SU-DHL-6 (cell line): Measurements from ENCODE around the gene MYBBP1A.

Experiments
- H2AFZ ChIP-seq: fragments of 200-600 bp; sonication (generic); 2 replicates; pipeline ENCODE4 v1.6.1; 2014; ENCODE audit warnings: low read depth, mild to moderate bottlenecking, moderate library complexity, mixed read lengths, antibody characterized with exemption, low read length; ENCODE audit not compliant: severe bottlenecking
- H3F3A ChIP-seq: fragments of 200-600 bp; shearing (Covaris generic); 2 replicates; pipeline ENCODE4 v1.6.0; 2016; ENCODE audit warnings: antibody characterized with exemption, mild to moderate bottlenecking; ENCODE audit not compliant: insufficient read depth
- H3K27ac ChIP-seq: fragments of 200-600 bp; sonication (generic); 2 replicates; pipeline ENCODE4 v1.5.1; 2016; ENCODE audit warnings: low read depth, mild to moderate bottlenecking, low read length, moderate library complexity, mixed read lengths
- H3K27me3 ChIP-seq: fragments of 200-600 bp; sonication (generic), shearing (Covaris generic); 2 replicates; pipeline ENCODE4 v1.6.0; 2014; ENCODE audit warnings: mild to moderate bottlenecking, low read length
- H3K36me3 ChIP-seq: fragments of 200-600 bp; sonication (generic); 2 replicates; pipeline ENCODE4 v1.6.1; 2014; ENCODE audit warnings: mild to moderate bottlenecking, low read length, mixed read lengths
- H3K4me2 ChIP-seq: fragments of 300-600, 200-600 bp; shearing (Covaris generic), sonication (generic); 2 replicates; pipeline ENCODE4 v1.6.0; 2014; ENCODE audit warnings: low read length, low read depth, mild to moderate bottlenecking; ENCODE audit not compliant: poor library complexity, severe bottlenecking
- H3K4me3 ChIP-seq: fragments of 200-600 bp; sonication (generic); 2 replicates; pipeline ENCODE4 v1.5.1; 2014; ENCODE audit warnings: antibody characterized with exemption, low read length, mild to moderate bottlenecking, mixed read lengths; ENCODE audit not compliant: insufficient read depth, poor library complexity, severe bottlenecking
- H3K79me2 ChIP-seq: fragments of 200-600 bp; sonication (generic); 2 replicates; pipeline ENCODE4 v1.6.1; 2014; ENCODE audit warnings: mild to moderate bottlenecking, low read length, moderate library complexity; ENCODE audit not compliant: insufficient read depth
- H3K9ac ChIP-seq: fragments of 200-600 bp; sonication (generic); 2 replicates; pipeline ENCODE4 v1.7.0; 2014; ENCODE audit warnings: mild to moderate bottlenecking, low read length
- H3K9me2 ChIP-seq: fragments of 200-600 bp; sonication (generic); replicated peaks from 2 replicates; pipeline ENCODE4 v1.6.1; 2014; ENCODE audit warnings: low read length; ENCODE audit not compliant: insufficient read depth
- H3K9me3 ChIP-seq: fragments of 200-600 bp; sonication (generic); 2 replicates; pipeline ENCODE4 v1.6.1; 2014; ENCODE audit warnings: low read length, mixed read lengths; ENCODE audit not compliant: insufficient read depth
- H4K20me1 ChIP-seq: fragments of 200-600 bp; sonication (generic); 2 replicates; pipeline ENCODE4 v1.6.1; 2014; ENCODE audit warnings: low read depth, mild to moderate bottlenecking, antibody characterized with exemption, low read length, moderate library complexity, mixed read lengths
- EZH2phosphoT487 ChIP-seq: fragments of 200-600 bp; sonication (generic), shearing (Covaris generic); conservative IDR thresholded peaks from 2 replicates; pipeline ENCODE4 v1.6.1; 2018; ENCODE audit warnings: mild to moderate bottlenecking, antibody characterized with exemption, low read length, moderate library complexity, mixed read lengths
- TF ChIP-seq, protein P1 (sequence below): fragments of 200-600 bp; sonication (generic); IDR thresholded peaks from one replicate; pipeline ENCODE4 v1.5.1; 2017; ENCODE audit warnings: antibody characterized with exemption, mild to moderate bottlenecking, low read length, moderate library complexity; ENCODE audit not compliant: insufficient read depth, poor library complexity, severe bottlenecking

The MYBBP1A gene

DNA sequence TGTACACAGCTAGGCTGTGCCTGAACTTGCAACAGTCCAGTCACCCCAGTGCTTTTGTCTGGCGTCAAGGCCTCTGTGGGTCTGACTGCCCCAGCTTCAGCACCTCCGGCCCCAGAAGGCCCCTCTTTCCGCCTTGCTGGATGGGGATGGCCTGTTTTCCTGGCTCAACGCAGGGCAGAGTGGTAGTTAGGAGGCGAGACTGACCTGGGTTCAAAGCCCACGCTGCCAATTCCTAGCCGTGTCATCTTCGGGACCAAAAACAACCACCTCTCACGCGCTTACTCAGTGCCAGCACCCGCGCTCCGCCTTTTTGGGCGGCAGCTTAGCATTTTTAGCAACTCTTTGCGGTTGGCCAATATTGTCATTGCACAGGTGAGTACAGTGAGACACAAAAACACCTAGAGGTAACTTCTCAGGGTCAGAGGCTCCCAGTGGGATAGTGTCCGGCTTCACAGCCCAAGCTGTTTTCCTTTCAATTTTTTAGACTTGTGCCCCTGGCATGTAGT, 4.6 kb downstream of the MYBBP1A start:
- H3K79me2 ChIP-seq = peaks cover 22% of the 10 kb centered on the region
- no peak overlapping the region for H3K9ac ChIP-seq
- no peaks in the 10 kb centered on the region for H3F3A ChIP-seq
- TF ChIP-seq, protein P1, sequence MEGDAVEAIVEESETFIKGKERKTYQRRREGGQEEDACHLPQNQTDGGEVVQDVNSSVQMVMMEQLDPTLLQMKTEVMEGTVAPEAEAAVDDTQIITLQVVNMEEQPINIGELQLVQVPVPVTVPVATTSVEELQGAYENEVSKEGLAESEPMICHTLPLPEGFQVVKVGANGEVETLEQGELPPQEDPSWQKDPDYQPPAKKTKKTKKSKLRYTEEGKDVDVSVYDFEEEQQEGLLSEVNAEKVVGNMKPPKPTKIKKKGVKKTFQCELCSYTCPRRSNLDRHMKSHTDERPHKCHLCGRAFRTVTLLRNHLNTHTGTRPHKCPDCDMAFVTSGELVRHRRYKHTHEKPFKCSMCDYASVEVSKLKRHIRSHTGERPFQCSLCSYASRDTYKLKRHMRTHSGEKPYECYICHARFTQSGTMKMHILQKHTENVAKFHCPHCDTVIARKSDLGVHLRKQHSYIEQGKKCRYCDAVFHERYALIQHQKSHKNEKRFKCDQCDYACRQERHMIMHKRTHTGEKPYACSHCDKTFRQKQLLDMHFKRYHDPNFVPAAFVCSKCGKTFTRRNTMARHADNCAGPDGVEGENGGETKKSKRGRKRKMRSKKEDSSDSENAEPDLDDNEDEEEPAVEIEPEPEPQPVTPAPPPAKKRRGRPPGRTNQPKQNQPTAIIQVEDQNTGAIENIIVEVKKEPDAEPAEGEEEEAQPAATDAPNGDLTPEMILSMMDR = no peak
- TF ChIP-seq EZH2phosphoT487 = no peak
- no peak overlapping the region for H2AFZ ChIP-seq
- H4K20me1 ChIP-seq = no peaks in the 10 kb centered on the region
- H3K27ac ChIP-seq = no peak overlapping the region
- H3K36me3 ChIP-seq = peaks cover 3% of the 10 kb centered on the region; the same call in 1 of the 2 replicates
- no peak overlapping the region for H3K4me3 ChIP-seq
- no peak overlapping the region for H3K4me2 ChIP-seq
- no peaks in the 10 kb centered on the region for H3K9me2 ChIP-seq
- H3K9me3 ChIP-seq = no peaks in the 10 kb centered on the region
- H3K27me3 ChIP-seq = no peaks in the 10 kb centered on the region

- H3K4me3 ChIP-seq = no peak overlapping the region
- peaks cover 20% of the 10 kb centered on the region for H3K79me2 ChIP-seq
- H3K9me2 ChIP-seq = no peaks in the 10 kb centered on the region
- H3K9ac ChIP-seq = no peak overlapping the region
- no peak overlapping the region for H3K27ac ChIP-seq
- no peaks in the 10 kb centered on the region for H3K27me3 ChIP-seq
- H3K36me3 ChIP-seq = peaks cover 3% of the 10 kb centered on the region; the same call in 1 of the 2 replicates
- no peaks in the 10 kb centered on the region for H4K20me1 ChIP-seq
- H3F3A ChIP-seq = no peaks in the 10 kb centered on the region
- H2AFZ ChIP-seq = no peak overlapping the region
- no peak for TF ChIP-seq EZH2phosphoT487
- TF ChIP-seq, protein P1 = no peak
- H3K9me3 ChIP-seq = no peaks in the 10 kb centered on the region
- H3K4me2 ChIP-seq = no peak overlapping the region
These were observed 5.2 kb downstream of the MYBBP1A start for GRCh38 chr17:4549781-4550533.

DNA sequence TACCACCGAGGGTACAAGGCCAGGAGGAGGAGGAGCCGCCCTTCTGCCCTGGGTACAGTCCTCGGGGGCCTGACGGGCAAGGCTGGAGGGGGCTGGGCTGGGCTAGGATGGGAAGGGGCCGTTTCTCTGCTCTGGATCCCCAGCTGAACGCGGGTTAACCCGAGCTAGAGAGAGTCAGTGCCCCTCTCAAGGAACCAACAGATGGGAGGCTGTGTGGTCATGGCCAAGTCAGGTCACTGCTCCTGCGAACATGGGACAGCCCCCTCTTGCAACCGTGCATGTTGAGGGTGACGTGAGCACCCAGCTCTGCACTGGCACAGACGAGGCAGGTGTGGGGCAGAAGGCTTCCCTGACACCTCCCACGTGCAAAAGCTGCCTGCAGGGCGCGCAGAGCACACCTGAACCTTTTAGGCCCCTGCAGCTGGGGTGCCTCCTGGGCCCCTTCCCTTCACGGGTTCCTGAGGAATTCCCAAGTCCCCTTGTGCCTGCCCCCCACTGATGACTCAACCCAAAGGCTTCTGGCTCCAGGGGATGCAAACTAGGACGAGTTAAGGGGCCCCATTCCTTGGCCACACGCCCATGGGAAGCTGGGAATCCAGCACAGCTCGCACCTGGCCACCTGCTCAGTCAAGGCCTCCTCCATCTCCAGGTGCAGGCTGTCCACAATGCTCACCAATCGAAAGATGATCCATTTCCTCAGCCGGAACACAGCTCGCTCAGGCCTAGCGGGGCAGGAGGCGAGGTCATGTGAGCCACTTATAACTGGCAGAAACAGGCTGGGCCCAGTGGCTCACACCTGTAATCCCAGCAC, 6.3 kb downstream of the MYBBP1A start:
- H3K4me3 ChIP-seq = no peak overlapping the region
- no peak overlapping the region for H2AFZ ChIP-seq
- no peaks in the 10 kb centered on the region for H4K20me1 ChIP-seq
- peaks cover 3% of the 10 kb centered on the region; the same call in 1 of the 2 replicates for H3K36me3 ChIP-seq
- no peak for TF ChIP-seq EZH2phosphoT487
- TF ChIP-seq, protein P1 = no peak
- peaks cover 10% of the 10 kb centered on the region for H3K79me2 ChIP-seq
- no peak overlapping the region for H3K27ac ChIP-seq
- no peak overlapping the region for H3K9ac ChIP-seq
- H3K27me3 ChIP-seq = no peaks in the 10 kb centered on the region
- no peaks in the 10 kb centered on the region for H3F3A ChIP-seq
- H3K9me3 ChIP-seq = no peaks in the 10 kb centered on the region
- H3K4me2 ChIP-seq = no peak overlapping the region
- H3K9me2 ChIP-seq = no peaks in the 10 kb centered on the region
